HG03439 (cell line): ENCODE data around the gene THSD7A.

Experiments
- ATAC-seq: cut with Tn5 transposase; IDR thresholded peaks from one replicate; pipeline ENCODE4 v1.9.1; 2021; ENCODE audit warnings: mild to moderate bottlenecking, moderate library complexity; ENCODE audit not compliant: unreplicated experiment

THSD7A gene

DNA sequence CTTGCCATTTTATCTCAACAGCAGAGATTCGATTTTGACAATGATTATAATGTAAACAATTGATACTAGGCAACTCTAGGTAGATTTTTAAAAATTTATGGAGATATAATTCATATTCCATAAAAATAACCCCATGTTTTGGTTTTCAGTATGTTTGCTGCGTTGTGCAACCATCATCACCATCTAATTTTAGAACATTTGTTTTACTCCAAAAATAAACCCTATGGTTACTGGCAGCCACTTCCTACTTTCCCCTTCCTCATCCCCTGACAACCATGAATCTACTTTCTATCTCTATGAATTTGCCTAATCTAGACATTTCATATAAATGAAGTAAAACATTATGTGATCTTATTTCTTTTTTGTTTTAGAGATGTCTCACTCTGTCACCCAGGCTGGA lies 401.9 kb downstream of the THSD7A start:
- no peak for ATAC-seq

DNA sequence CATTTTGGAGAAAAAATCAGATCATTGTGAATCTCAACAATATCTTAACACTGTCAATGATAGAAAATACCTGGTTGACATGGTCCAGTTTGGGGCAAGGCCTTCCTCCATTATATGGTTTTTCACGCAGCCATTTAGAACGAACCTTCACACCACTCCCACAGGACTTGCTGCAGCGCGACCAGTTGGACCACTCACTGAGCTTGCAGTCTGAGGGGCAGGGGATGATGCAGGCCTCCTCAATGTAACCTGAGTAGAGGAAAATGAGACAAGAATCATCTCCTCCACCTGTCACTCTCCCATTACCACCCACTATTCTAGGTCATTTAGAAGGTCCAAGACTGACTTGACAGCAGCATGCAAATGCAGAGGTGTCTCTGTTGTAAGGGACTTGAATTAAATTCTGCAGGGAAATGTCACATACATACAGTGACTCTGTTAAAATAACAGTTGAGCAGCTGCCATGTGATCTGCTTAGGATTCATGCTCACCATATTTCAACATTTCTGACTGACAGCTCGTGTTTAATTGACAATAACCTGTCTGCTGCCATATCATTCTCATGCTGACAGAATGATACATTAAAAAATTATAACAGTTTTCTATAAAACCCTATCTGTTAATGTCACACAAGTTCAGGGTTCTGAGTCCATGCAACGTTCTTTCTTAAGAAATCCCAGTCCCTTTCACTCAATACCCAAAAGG lies 403.0 kb downstream of the THSD7A start:
- ATAC-seq = no peak

DNA sequence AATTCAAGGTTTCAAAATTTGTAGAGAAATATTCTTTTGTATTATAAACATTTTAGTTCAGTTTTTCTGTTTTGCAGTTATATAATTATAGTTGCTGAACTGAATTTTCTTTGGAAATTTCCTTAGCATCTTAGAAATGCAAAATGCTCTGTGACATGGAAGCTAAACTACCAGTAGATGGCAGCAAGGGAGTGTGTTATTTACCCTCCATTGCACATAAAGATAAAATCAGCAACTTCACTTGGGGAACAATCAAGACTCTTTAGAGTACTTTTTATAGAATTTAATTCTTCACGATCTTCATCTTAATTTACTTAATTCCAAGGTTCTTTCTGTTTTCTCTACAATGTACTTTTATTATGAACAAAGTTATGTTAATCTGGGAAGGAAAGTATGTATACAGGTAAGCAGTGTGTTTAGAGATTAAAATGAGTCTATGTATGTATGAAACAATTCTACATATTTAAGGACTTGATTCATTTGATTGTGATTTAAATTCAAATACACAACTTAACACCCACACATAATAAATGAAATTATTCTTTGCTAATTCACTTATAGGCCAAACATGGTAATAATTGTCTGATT lies 404.2 kb downstream of the THSD7A start:
- ATAC-seq = no peak

DNA sequence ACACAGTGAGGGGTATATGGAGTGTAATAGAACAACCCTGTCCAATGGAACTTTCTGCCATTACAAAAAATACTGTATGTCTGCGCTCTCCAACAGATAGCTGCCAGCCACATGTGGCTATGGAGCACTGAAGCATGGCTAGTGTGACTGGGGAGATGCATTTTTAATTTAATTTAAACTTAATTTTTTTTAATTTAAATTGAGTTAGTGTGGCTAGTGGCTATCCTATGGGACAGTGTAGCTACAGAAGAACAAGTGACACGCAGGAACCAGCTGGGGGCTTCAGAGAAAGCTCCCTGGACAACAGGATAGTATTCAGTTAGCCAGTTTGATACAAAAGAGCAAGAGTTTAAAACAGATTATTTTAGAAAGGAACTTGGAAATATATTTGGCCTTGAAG lies 408.0 kb downstream of the THSD7A start:
- no peak for ATAC-seq

DNA sequence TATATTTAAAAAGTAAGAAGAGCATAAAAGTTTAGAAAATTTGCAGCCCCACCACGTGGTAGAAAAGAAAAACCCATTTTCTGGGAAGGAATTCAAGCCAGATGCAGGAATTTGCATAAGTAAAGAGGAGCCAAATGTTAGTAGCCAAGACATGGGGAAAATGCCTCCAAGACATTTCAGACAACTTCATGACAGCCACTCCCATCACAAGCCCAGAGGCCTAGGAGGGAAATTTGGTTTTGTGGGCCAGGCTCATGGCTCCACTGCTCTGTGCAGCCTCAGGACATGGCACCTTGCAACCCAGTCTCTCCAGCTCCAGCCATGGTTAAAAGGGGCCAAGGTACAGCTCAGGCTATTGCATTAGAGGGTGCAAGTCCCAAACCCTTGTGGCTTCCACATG lies 411.9 kb downstream of the THSD7A start:
- no peak for ATAC-seq

DNA sequence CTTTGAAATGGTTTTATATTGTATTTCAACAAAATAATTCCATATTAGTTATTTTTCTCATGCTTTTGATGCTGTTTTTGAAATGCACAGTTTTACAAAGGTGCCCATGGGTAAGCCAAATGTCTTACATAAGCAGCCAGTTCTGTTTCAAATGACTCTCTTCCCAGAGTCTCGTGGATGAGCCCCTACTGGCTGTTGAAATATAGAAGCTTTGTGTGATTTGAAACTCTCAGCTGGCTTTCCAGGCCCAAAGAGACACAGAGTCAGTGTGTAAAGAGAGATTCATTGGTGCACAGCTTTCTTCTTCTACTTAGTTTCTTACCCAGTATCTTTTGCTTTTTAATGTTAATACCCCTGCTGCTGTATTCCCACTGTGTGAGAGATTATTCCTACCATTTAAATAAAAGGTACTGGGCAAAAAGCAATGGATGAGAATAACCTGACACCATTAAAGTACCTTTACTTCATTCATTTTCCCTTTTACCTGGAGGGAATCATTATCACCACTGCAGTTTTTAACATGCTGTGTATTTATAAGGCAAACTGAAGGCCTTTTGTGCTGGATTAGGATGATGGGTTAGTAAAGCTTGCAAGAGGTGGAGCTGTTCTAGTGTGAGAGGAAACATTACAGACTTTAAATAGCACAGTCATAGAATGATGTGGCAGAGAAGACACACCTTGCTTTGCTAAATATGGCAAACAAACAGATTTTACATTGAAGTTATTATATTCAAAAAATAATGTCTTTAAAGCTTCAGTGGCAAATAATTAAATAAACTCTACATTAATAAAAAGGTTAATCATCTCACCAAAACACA lies 415.1 kb downstream of the THSD7A start:
- ATAC-seq = no peak

DNA sequence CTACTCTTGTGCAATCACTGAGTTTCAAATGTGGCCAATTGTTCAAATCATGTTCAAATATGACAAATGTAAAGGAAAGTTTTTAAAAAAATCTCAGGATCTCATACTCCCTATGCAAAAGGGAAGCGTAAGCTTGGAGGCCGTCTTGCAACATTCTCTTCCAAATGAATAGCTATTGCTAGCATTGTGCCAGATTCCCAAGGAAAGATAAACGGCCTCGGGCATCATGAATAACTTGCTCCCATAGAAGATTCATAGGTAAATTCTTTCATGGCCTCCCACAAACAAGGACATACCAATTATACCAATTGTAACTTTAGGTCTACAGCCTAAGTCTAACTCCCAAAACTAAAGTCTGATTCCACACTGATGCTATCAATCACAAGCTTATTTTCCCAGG lies 416.9 kb downstream of the THSD7A start:
- no peak for ATAC-seq

DNA sequence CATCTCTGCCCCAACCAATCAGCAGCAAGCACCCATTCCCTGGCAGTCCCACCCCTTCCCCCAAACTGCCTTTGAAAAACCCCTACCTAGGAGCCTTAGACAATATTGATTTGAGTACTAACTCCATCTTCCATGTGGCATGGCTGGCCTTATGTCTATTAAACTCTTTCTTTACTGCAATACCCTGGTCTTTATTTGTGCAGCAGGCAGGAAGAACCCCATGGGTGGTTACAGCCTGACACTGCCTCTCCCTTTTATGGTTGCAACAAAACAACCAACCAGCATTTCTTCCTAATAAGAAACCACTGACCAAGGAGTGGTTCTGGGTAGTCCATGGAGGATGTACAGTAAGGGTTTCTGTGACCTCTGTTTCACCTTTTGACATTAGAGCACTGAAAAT lies 418.1 kb downstream of the THSD7A start:
- ATAC-seq = no peak

DNA sequence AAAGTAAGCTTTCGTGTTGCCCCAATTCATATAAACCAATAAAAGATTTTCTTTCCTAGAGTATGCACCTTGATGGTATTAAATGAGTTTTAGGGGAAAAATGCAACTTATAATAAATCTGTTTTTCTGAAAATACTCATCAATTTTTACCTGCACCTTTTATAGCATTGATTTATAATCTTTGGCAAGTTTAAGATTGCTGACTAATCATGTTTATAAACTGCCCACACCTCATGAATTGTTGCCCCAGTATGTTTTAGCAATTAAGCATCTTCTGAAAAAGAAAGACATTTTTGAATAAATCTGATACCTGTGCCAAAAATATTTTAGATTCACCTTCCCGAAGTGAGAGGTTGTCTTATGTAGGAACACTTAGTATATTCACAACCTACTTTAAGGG lies 420.0 kb downstream of the THSD7A start:
- no peak for ATAC-seq

DNA sequence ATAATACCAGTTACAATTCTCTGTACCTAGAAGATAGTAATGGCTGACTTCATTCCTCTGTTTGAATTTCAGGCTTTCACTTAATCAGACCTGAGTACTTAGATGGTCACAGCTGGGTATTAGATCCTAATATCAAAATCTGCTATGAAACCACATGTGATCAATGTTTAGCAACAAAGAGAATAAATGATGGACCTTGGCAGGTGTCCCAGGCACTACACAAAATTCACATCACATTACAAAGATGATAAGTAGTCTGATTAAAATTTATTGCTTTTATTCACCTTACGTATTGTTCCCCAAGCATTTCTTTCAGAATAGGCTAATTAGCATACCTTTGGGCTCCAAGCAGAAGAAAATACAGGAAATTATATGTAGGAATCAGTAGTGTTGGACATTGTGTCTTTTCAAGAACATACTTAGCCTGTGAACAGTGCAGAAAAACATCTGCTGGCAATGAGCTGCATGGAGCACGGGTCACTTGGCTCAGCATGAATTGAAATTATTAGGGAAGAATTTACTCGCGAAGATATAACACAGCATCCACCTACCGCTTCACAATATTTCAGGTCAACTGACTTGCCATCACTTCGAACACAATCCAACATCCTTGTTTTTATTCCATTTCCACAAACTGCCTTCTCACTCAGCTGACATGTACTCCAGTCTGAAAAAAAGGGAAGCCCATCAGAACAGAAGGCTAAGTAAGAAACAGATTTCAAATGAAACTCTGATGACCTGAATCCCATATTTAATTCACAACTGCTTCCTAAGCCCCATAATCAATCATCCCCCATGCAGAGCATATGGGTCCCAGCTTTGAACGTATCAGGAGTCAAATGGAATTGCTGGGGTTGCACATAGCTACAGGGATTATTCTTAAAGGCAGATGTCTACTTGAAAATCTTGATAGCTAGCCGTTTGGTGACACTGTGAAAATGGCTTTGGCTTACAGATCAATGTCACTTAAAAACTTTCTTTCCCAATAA lies 421.0 kb downstream of the THSD7A start:
- ATAC-seq = no peak

DNA sequence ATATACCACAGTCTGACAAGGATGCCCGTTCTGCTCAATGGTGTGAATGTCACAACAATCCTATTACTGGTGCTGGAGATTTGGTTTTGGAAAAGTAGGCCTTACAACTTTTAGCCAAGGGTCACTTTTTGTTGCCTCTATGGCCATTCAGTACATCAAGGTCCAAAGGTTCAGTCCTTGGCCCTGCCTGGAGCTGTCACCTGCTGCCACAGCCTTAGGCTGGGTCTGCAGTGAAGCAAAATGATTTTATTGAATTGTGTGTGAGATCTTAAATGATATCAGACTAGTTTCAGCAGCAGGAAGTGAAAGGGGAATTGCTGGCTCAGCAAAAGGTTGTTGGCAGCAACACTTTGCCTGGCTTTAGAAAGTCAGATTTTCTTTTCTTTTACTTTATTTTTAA lies 427.6 kb downstream of the THSD7A start:
- ATAC-seq = no peak

DNA sequence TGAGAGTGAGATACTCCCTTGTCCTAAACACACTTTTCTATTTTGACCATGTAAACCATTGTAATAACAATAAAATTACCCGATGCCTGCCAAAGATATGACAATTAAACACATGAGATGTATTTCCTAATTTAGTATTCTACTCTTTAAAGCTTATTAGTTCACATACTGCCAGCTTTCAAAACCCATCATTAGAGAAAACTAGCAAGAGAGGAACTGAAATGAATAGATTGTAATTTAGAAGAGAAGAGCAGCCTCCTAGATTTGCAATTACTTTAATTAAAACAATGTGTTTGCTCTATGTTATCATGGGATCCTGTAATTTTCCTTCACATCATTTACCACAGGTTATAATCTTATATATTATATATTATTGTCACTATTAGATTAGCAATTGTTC lies 428.2 kb downstream of the THSD7A start:
- no peak for ATAC-seq

DNA sequence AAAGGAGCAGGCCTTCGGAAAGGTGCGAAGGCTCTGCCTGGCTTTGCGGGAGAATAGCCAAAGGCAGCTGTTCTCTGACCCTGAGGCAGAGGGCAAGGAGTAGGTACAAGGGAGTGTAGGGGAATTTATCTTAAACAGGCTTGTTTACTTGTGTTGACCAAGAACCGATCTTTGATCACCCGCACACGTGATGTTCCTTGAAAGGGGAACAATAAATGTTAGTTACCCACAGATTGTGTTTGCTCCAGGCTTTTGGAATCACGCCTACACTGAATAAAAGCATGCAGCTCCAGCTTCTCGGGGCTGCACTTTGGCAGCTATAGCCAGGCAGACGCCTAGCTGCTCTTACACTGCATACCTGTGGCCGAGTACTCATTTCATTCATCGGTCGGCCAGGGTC lies 437.6 kb downstream of the THSD7A start:
- ATAC-seq = no peak

DNA sequence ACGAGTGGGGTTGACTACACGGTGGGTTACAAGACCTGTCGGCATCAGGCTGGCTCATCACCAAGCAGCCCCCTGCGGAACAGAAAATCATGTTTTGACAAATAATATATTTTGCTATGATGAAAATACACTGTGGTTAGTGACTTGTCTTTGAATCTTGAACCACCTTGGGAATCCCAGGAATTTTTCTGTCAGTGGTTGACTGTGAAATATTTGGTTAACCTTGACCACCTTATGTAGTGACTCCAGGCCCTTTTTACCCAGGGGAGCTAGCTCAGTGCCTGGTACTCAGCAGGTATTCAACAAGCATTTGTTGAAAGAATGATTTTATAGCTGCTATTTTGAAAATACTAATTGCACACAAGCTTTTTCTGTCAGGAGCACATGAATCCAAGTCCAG lies 452.4 kb downstream of the THSD7A start:
- ATAC-seq = no peak

DNA sequence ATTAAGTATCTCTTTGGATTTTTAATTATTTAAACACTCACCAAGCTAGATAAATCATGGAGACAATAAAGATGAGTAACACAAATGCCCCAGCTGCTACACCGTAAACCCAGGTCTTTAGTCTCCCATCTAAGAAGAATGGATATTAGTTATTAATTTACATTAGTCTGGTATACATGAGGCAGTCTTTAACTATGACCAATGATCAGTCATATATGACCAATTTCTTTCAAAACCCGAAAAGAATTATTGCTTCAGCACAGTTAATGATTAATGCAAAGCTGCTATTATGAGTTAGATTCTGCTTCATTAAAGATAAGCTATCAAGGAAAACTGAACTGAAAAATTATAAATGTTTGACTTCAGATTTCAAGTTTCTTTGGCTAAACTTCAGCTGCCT lies 455.5 kb downstream of the THSD7A start:
- ATAC-seq = no peak

DNA sequence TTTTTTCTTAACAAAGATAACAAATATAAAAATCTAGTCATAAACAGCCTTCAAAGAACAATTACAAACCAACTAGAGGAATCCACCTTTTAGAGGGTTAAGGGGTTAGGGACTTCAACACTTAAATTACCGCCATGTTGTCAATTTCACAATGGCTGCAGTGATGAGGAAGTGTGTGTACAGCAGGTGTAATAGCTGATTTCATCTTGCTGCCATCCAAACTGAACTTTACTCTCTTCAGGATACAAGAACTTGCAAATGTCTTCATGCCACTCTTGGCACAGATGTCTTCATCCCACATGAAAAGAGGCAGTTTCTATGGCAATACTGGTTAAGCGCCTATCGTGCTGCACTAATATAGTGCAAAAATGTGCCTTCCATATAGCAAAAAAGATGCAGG lies 457.4 kb downstream of the THSD7A start:
- ATAC-seq = no peak

DNA sequence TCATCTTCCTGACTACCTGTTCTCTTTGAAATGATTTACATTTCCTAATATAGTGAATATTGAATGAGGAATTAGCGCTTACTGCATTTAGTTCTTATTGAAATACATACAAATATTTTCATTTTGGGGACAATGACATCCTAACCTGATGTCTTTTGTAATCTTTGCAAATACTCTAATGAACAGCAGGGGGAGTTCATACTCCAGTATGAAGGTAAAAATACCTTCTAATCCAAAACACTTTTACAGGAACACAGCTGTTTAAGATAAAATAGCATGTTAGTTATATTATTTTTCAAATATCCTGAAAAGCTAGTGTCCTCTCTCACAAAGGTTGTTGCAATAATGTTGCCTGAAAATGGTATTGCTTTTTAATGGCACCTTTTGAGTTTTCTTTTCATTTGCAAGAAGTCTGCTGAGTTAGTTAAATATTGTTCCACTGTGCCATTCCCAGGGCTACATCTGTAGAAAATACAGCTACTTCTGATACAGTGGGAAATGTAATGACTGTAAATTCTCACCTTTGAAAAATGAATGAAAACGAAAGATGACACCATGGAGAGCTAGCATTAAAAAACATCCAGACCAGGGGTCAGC lies 458.4 kb downstream of the THSD7A start:
- no peak for ATAC-seq

DNA sequence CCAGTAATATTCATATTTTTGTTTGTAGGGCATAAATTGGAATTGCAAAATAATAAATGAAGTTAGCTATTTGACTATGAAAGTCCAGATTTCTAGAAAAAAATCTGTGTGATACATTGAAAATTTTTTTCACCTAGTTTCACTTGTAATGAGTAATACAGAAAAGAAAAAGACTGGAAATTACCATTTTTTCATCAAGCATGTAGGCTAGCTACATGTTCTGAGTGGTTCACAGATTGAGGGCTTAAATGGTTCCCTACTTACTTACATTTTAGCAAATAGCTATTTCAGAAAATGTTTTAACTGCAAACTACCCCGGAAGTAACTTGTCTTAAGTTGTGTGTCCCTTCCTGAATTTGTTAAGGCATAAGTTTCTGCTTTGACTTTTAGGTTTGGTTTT lies 462.3 kb downstream of the THSD7A start:
- ATAC-seq = no peak

DNA sequence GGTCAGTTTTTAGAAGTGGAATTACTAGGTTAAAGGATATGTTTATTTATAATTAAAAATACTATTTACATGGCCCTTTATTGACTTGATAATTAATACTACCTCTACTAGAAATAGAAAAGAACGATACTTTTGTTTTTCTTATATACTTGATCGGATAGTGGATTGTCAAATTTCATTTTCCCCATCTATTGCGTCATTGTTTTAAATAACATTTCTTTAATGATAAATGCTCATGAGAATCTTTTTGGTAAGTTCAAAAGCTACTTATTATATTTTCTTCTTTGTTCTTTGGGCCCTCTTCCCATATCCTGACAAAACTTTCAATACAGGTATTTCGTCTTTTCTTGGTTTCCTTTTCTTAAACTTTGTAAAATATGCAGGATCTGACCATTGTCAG lies 465.9 kb downstream of the THSD7A start:
- ATAC-seq = no peak

DNA sequence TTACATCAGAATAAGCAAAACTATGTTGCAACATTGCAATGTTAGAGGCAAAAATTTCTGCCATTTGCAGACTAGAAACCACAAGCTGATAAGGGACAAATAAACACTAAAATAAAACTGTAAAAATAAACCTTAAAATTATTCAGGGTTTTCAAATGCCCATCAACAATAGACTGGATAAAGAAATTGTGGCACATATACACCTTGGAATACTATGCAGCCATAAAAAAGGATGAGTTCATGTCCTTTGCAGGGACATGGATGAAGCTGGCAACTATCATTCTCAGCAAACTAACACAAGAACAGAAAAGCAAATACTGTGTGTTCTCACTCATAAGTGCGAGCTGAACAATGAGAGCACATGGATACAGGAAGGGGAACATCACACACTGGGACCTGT lies 473.4 kb downstream of the THSD7A start:
- no peak for ATAC-seq
